ENCODE data around the gene CDS2. TPM values are rescaled to one million over a fixed set of nuclear protein-coding genes. Genes with fewer than 3 reads are reported as not detected.

The CDS2 gene
- total RNA-seq, 4 donors from 2014 or later: 12.3 to 16.9 (median 14.7) TPM

- no peak for TF ChIP-seq POLR2A (IDR thresholded peaks at IDR 0.05)
- intact Hi-C loops (cut with DNase I; ENCODE audit: low total_unique reads): no loop called here
- DNase-seq (ENCODE audit: low spot score in 2 of 2): peak in 1 of 2 donors; percentile 1
- WGBS, 2 donors: 88 to 93% methylated on average over 3 of the region's 3 CpGs
- H3K4me3 ChIP-seq (ENCODE audit: low read depth, poor library complexity, severe bottlenecking): no peak overlapping the region
These were observed 60.3 kb downstream of the CDS2 start for GRCh38 chr20:5187122-5187521.

DNA sequence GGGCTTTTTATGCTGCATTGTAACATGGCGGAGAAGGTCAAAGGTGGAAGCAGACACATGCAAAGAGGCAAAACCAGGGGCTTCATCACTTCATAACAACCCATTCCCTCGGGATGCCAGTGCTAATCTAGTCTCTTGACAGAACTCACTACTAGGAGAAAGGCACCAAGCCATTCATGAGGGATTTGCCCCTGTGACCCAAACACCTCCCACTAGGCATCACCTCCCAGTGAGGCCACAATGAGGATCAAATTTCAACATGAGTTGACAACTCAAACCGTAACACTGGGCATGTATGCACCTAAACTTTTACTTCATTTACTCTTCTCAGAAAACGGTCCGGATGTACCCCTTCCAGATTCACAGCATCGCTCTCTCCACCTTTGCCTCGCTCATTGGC is 61.9 kb downstream of the CDS2 start:
- TF ChIP-seq, protein P1, sequence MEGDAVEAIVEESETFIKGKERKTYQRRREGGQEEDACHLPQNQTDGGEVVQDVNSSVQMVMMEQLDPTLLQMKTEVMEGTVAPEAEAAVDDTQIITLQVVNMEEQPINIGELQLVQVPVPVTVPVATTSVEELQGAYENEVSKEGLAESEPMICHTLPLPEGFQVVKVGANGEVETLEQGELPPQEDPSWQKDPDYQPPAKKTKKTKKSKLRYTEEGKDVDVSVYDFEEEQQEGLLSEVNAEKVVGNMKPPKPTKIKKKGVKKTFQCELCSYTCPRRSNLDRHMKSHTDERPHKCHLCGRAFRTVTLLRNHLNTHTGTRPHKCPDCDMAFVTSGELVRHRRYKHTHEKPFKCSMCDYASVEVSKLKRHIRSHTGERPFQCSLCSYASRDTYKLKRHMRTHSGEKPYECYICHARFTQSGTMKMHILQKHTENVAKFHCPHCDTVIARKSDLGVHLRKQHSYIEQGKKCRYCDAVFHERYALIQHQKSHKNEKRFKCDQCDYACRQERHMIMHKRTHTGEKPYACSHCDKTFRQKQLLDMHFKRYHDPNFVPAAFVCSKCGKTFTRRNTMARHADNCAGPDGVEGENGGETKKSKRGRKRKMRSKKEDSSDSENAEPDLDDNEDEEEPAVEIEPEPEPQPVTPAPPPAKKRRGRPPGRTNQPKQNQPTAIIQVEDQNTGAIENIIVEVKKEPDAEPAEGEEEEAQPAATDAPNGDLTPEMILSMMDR (IDR thresholded peaks at IDR 0.05): no peak
- TF ChIP-seq POLR2A (IDR thresholded peaks at IDR 0.05): no peak
- no peak overlapping the region for H3K4me3 ChIP-seq (ENCODE audit: low read depth, poor library complexity, severe bottlenecking)
- 84 to 86% methylated on average over 7 of the region's 7 CpGs for WGBS, 2 donors
- peak in 1 of 2 donors; percentile 36 for DNase-seq (ENCODE audit: low spot score in 2 of 2)
- intact Hi-C loops (cut with DNase I; ENCODE audit: low total_unique reads): no loop called here

GRCh38 chr20:5189917-5190316 is 63.1 kb downstream of the CDS2 start:
- peak in 1 of 2 donors; percentile 58 for DNase-seq (ENCODE audit: low spot score in 2 of 2)
- intact Hi-C loops (cut with DNase I; ENCODE audit: low total_unique reads): loop anchor here (5.0 kb wide), 1 partner anchor 63 kb away; the partner anchor contains the start of gene CDS2
- no peak for TF ChIP-seq POLR2A (IDR thresholded peaks at IDR 0.05)
- TF ChIP-seq, protein P1 (IDR thresholded peaks at IDR 0.05): no peak
- H3K4me3 ChIP-seq (ENCODE audit: low read depth, poor library complexity, severe bottlenecking): no peak overlapping the region
- 91 to 97% methylated on average over 6 of the region's 6 CpGs for WGBS, 2 donors

GRCh38 chr20:5190444-5190843 is 63.6 kb downstream of the CDS2 start:
- 87 to 94% methylated on average over 3 of the region's 3 CpGs for WGBS, 2 donors
- no peak overlapping the region for H3K4me3 ChIP-seq (ENCODE audit: low read depth, poor library complexity, severe bottlenecking)
- DNase-seq (ENCODE audit: low spot score in 2 of 2): peak in 1 of 2 donors; percentile 29
- intact Hi-C loops (cut with DNase I; ENCODE audit: low total_unique reads): loop anchor here (5.0 kb wide), 1 partner anchor 63 kb away; the partner anchor contains the start of gene CDS2
- TF ChIP-seq, protein P1 (IDR thresholded peaks at IDR 0.05): no peak
- TF ChIP-seq POLR2A (IDR thresholded peaks at IDR 0.05): no peak

GRCh38 chr20:5191829-5192569 is 65.2 kb downstream of the CDS2 start:
- no peak overlapping the region for H3K4me3 ChIP-seq (ENCODE audit: low read depth, poor library complexity, severe bottlenecking)
- TF ChIP-seq, protein P1 (IDR thresholded peaks at IDR 0.05): no peak
- no peak for TF ChIP-seq POLR2A (IDR thresholded peaks at IDR 0.05)
- WGBS, 2 donors: 30 to 31% methylated on average over 8 to 9 of the region's 9 CpGs
- intact Hi-C loops (cut with DNase I; ENCODE audit: low total_unique reads): loop anchor here (5.0 kb wide), 1 partner anchor 65 kb away; the partner anchor contains the start of gene CDS2
- peak in 1 of 2 donors; percentile 84 for DNase-seq (ENCODE audit: low spot score in 2 of 2)

GRCh38 chr20:5192570-5193431 is 66.0 kb downstream of the CDS2 start:
- peak in 1 of 2 donors; percentile 68 for DNase-seq (ENCODE audit: low spot score in 2 of 2)
- 62 to 65% methylated on average over 9 of the region's 9 CpGs for WGBS, 2 donors
- intact Hi-C loops (cut with DNase I; ENCODE audit: low total_unique reads): loop anchor here (5.0 kb wide), 1 partner anchor 66 kb away; the partner anchor contains the start of gene CDS2
- no peak overlapping the region for H3K4me3 ChIP-seq (ENCODE audit: low read depth, poor library complexity, severe bottlenecking)
- TF ChIP-seq, protein P1 (IDR thresholded peaks at IDR 0.05): no peak

Measured in lower leg skin (tissue), 4 donors.